Umbilical cord (tissue), 2 donors: ENCODE data around the gene MRPL43. TPM values are rescaled to one million over a fixed set of nuclear protein-coding genes. Genes with fewer than 3 reads are reported as not detected.
A peak's percentile ranks its signal among the peaks of the same experiment; 100 is the strongest.
"Not testable (repeated sequence)": the region's sequence is repeated elsewhere in the genome, so short reads cannot be mapped to it uniquely, and the experiment has no call there.

Experiments
- DNase-seq: peaks from one replicate; pipeline ENCODE4 v3.0.0-alpha.2; 2015; ENCODE audit warnings: low spot score
- total RNA-seq: library from RNA; depleted of rRNA; stranded (reverse); fragments of >200 nt; gene quantifications from one replicate; pipeline ENCODE4 v1.2.3, GENCODE V29; 2014; ENCODE audit warnings: low replicate concordance; ENCODE audit not compliant: insufficient read depth

MRPL43 gene
- 73.7 TPM for total RNA-seq

DNA sequence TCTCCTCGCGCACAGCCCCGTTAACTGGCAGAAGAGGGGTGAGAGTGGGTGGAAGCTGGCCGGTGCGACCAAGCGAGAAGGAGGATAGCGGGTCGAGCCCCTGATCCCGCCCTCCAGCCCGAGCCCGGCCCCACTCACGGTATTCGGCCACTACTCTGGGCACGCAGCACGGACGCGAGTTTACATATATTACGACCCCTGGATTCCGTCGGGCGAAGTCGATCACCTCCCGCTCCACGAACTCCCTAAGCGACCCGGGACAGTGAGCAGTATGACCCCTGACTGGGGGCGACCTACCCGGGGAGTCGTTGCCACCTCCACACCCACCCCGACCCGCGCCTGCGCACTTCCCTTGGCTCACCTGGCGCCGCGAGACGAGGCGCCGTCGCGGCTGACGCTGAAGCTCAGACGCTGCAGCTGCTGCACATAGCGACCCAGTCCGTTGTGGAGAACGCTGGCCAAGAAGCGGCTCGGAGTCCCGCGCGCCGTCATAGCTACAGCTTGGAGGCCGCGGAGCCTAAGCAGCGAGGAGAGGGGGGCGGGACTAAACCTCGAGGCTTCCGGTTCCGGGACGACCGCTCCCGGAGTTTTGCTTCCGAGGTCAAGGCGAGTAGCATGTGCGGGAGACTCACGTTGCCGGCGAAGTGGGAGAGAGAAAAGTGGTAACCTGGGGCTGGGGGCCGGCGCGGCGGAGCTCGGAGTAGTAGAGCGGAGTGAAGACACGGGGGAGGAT is at the start of gene MRPL43, which contains the start of gene TWNK:
MRPL43 (minus strand) TSS at position 546 of the 733 bp plus-strand sequence; CDS start at position 492, 54 bp downstream.
TWNK (plus strand) TSS at position 592 of the 733 bp plus-strand sequence. CDS start 668 bp downstream, outside the sequence.
- DNase-seq: peak; percentile 88

DNA sequence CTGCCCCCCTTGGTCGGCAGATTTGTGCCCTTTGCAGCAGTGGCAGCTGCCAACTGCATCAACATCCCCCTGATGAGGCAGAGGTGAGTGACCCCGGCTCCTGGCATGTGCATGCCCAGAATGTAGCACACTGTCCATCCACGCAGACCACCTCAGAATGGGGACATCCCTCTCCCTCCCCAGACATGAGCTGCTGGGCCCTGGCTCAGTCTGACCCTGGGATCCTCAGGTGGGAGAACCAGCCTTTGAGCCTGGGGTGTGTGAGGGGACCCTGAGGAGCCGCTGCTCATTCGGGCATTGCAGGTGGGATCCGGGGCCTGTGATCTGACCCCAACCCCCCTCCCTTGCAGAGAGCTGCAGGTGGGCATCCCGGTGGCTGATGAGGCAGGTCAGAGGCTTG is 49.4 kb upstream of the MRPL43 start:
- no peak for DNase-seq

DNA sequence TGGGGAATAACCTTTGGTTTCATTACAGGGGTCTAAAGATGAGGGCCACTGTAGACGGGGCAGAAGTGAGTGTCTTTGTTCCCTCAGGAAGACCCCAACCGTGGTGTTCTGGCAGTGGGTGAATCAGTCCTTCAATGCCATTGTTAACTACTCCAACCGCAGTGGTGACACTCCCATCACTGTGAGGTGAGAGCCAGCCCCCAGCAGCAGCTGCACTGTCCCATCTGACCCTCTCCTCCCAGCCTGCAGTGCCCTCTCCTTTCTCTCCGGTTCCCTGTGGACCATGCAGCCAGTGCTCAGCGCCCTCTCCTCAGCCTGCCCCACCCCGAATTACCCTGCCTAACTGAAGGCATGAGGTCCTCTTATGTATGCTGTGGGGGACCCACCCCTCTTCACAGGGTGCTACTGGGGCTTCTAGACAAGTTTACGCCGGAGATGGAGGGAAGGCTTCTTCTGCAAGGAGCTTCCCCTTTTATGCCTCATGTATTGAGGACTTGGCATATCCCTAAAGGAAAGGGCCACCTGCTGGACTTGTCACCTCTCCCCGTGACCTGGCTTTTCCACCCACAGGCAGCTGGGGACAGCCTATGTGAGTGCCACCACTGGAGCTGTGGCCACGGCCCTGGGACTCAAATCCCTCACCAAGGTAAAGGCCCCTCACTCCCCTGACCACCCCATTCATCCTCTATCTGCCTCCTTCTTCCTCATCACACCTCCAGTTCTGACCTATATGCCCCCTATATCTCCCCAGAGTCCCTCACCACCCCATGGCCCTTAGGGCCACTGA is 48.8 kb upstream of the MRPL43 start:
- DNase-seq: no peak

DNA sequence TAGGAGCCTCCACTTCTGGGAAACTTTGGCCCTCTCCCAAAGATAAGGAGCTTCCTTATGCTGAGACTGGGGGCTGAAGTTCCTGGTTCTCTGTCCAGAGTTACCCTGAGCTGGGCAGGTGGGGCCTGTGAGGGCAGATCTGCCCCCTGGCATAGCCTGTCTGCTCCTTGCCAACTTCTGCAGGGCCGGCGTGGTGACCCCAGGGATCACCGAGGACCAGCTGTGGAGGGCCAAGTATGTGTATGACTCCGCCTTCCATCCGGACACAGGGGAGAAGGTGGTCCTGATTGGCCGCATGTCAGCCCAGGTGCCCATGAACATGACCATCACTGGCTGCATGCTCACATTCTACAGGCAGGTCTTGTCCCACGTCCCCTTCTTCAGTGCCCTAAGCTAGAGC is 48.0 kb upstream of the MRPL43 start:
- DNase-seq: no peak

DNA sequence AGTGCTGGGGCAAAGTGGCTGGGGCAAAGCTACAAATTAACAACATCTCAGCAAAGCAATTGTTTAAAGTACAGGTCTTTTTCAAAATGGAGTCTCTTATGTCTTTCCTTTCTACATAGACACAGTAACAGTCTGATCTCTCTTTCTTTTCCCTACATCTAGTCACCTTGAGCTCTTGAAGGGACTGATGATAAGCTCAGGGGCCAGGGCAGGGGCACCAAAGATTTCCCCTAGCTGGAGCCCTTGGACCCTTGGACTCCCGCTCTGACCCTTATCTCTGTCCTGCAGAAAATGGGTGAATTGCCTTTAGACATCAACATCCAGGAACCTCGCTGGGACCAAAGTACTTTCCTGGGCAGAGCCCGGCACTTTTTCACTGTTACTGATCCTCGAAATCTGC is 47.1 kb upstream of the MRPL43 start:
- not testable (repeated sequence) for DNase-seq

DNA sequence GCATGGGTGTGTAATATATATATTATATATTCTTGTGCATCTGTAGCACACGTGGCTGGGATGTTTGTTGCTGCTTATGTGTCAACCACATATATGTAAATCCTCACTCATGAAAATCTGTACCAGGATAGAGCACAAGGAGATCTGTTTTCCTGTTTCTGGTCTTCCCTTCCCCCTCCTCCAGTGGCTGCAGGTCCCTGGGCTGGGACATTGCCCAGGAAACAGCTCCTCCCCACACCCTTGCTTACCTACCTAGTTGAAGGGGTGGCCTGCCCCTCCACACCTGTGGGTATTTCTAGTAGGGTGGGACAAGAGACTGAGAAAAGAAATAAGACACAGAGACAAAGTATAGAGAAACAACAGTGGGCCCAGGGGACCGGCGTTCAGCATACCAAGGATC is 46.0 kb upstream of the MRPL43 start:
- no peak for DNase-seq

DNA sequence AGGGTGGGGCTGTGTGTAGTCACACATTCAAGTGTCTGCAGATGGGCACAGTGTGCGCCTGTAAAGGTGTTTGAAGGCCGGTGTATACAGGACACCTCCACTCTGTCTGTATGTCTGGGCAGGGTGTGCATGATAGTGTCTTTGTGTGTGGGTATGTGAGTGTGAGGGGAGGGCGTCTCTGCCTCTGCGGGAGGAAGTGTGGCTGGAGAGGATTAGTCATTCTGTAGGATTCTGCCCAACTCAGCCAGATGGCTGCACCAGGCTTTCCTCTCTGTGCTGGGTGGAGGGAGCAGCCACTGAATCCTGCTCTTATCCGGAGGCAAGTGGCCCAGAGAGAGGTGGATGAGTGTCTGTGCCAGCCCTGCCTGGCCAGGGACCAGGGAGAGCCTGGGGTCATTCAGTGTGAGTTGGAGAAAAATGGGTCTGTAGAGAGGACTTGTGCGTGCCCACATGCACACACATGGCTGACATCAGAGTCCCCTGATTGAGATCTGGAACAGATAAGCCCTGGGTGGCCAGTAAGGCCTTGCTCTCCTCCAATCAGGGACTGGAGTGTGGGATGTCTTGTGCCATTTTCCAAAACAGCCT is 45.4 kb upstream of the MRPL43 start:
- DNase-seq: peak; percentile 91

DNA sequence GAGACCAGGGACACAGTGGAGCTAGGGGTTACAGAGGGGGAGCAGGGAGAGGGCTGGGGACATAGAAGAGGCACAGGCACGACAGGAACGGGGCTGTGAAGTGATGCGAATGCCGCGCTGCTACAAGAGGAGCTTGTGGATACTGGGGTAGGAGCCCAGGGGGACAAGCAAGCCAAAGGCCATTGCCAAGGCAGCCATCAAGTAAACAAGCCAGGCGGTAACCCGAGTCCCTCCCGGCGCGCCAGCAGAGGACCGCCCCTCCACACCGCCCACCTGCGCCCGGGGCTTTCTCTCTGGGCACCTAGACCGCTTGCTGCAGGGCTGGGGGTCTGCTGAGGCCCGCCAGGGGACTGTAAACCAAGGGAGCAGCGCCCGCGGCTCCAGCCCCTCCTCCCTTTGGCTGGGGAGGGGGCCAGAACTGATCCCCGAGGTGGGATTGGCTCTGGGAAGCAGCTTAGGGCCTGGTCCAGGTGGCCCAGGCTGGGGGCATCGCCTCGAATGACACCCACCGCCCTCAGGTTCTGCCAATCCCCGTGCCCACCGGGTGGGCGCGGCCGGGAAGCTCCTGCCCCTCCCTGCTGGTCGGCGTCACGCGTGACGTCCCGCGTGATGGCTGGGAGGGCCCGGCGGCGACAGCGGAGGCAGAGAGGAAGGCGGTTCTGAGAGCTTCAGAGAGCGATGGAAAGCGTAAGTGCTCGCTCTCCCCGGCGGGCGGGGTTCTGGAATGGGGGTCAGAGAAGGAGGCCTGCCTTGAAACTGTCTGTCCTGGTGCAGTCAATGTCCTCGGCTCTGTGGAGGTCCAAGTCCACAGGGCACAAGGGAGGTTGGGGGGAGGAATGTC is 44.7 kb upstream of the MRPL43 start:
- peak; percentile 86 for DNase-seq

DNA sequence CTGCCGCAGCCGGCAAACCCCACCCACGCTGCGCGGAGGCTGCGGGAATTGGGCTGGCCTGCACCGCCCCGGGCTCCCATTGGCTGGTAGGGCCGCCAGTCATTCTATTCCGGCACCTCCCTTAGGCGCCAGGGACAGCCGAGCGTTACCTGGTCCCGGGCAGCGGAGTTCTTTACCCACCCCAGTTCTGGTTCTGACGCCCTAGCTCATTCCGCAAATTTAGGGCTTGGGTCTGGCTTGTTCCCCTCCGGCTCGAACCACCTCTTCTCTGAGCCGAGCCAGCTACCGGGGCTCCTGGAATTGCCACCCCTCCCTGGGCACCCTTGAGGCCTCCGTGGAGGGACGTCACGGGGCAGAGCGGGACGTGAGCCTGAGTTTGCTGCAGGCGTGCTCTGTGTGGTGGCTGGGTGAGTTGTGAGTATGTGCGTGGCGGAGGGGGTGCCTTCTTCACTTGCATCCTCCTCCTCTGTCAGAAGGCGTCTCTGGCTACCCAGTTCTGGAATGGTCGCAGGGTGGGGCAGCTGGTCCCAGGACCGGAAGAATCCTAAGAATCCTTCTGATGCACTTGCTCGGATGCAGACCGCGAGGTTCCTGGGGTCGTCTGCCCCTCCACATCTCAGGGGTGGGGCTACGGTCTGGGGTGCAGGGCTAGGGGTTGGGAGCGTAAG is 44.0 kb upstream of the MRPL43 start, which contains the start of the genes PDZD7 and SFXN3:
PDZD7 (minus strand) TSS at position 2 of the 668 bp plus-strand sequence. CDS start 910 bp downstream, outside the sequence.
SFXN3 (plus strand) TSS at position 107 of the 668 bp plus-strand sequence. CDS start 3,461 bp downstream, outside the sequence.
- DNase-seq: peak; percentile 93

DNA sequence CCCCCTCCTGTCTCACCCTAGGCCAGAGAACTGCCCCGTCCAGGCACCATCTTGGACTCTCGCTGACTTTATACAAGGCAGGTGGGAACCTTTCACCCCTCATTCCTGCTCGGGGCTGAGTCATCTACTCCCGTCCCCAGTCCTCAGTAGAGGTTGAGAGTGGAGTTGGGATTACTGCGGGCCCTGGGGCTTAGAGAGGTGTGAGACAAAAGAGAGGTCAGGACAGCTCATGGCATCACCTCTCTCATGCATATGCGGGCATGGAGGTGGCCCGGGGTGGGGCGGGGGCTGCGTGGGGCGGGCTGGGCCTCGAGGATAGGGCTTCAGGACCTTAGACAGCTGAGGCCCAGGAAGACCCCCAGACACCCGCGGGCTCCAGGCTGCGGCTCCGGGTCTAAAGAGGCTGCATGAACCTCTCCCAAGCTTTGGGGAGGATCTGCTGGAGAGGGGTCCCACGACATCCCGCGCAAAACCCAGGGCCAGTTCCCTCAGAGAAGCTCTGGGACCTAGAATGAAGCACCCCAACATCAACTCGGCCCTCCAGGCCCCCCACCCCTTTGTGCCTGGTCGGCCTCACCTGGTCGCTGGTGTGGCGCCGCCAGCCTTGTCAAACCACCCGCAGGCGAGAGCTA is 43.3 kb upstream of the MRPL43 start:
- DNase-seq: no peak

DNA sequence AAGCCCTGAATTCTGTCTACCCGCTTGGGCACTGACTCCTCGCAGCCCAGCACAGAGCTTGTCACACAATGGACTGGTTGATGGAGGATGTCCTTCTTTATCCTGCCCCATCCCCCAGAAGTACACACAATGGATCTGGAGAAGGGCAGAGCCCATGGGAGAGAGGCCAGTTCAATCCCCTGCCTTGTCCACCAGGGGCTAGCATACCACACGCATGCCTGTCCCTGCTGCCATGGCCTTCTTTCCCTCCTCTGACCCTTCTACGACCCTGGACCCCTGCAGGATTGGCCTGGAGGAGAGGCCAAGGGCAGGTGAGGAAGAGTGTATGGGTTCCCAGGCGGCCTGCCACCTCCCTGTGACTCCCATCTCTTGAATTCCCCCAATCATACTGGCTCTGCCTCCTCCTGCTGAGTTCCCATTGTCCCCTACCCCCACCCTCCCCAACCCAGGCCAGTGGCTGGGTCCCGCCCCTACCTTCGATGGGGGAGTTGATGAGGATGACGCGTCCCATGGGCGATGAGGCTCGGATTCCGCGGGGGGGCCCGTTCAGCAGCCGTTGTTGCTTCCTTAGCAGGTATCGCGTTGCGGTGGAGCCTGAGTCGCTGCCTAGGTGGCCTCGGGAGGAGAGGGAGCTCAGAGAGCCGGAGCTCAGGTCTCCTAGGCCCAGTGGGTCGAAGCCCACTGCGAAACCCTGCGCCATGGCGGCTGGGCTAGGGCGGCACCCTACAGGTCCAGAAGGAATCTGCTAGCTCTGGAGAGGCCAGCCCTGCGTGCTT is 42.4 kb upstream of the MRPL43 start:
- DNase-seq: no peak

DNA sequence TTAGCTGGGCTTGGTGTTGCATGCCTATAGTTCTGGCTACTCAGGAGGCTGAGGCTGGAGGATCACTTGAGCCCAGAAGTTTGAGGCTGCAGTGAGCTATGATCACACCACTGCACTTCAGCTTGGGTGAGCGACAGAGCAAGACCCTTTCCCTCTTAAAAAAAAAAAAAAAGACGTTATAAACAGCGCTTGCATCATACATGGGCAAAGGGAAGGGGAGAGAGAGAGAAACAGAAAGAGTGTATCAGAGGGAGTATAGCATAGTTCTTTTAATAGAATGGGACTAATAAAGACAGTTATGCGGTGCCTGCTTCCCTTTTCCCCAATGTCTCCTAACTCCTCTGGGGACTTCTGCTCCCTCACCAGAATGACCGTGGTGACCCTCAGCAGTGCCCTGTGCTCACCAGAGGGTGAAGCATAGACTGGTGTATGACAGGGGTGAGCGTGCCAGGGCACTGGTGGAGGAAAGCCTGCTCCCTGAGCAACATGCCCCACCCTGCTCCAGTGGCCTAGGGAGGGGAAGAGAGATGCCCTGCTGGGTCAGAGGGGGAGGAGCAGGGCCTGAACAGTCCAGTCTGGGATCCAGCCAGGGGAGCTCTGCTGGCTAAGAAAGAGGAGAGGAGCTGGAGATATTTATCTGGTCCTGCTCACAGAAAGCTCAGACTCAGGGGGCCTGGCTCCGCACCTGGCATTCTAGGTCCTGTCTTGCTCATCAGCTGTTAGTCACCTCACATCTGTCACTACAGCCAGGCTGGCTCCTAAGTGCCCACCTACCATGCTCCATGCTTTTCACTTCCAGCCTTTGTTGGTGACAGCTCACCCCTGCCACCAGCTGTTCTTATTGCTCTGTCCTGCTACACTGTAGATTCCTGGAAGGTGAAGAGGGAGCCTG is 41.4 kb upstream of the MRPL43 start:
- peak; percentile 63 for DNase-seq

DNA sequence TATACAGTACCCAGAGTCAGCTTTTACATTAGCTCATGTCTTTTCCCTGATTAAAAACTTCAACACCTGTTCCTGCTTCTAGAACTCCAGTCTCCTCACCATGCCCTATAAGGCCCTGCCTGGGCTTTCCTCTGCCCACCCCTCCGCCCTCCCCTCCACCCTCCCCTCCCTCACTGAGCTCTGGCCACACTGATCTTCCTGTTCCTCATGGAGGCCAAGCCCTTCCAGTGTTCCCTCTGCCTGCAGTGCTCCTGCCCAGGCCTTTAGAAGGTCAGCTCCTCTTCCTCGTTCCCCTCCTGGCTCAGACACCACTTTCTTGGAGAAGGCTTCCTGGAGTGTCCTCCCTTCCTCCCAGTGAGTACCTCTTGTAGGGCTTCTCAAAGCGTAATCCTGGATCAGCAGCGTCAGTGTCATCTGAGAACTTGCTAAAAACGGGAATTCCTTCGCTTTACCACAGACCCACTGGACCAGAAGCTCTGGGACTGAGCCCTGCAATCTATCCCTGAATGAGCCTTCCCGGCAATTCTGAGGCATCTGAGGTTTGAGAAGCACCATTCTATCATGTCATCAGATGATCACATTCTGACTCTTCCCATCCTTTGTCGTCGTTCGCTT is 39.9 kb upstream of the MRPL43 start:
- DNase-seq: peak; percentile 73

DNA sequence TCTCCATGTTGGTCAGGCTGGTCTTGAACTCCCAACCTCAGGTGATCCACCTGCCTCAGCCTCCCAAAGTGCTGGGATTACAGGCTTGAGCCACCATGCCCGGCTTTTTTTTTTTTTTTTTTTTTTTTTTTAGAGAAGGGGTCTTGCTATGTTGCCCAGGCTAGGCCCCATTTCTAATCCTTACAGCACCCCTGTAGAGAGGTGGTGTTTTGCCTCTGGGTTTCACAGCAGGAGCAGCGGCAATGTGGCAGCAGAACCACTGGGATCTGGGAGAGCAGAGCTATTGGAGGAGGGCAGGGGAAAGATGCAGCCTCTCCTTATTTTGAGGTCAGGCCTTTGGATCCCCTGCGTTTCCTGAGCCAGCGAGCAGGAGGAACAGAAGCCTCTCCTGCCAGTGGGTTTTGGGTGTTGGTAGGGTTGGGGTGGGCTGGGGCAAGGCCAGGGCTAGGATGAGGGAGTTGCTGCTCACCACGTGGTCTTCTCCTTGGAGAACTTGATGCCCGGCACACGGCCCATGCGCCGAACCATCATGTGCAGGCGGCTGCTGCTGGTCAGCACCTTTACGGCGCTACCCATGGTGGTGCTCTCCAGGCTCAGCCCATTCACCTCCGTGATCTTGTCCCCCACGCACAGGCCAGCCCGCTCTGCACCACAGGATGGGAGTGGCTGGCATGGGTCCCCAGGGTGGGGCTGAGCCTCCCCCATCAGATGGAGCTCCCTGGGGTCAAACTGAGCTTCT is 35.8 kb upstream of the MRPL43 start:
- no peak for DNase-seq

DNA sequence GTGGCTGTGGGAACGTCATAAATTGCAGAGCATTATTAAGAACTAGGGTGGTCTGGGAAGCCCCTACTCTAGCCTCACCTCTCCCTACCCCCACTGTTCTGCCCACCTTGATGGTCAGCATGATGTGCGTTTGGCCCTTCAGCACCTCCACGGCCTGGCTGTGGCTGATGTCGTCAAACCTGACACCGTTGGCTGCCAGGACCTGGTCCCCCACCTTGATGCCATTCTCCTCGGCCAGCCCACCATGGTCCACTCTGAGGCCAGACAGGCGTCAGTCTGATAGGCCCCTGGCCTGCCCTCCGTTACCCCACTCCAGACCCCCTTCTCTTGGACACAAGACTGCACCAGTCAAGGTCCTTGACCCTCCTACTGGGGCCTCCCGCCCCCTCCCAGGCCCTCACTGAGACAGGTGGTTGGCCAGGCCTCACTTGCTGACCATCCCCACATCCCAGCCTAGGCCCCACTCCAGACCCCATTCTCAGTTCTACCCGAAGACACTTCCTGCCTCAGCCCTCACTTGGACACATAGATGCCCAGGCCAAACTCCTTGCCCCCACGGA is 34.5 kb upstream of the MRPL43 start:
- no peak for DNase-seq

DNA sequence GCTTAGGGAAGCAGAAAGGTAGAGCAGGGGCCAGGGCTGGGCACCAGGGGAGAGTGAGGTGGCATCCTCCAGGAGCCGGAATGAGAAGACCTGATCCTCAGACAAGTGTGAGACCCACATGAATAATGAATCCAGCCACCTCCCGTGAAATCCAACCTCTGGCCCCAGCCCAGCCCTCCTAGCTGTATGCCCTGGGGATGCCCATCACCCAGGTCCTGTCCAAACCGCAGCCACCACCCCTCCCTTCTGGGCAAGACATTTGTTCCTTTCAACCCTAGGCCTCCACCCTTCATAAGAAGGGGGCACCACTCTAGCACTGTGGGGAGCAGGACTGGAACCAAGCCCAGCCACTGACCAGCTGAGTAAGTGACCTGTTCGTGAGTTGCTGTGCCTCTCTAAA is 33.9 kb upstream of the MRPL43 start:
- DNase-seq: no peak
